T-cell (primary cell): ENCODE data around the gene CLEC12A. TPM values are rescaled to one million over a fixed set of nuclear protein-coding genes. Genes with fewer than 3 reads are reported as not detected.
"Not testable (repeated sequence)": the region's sequence is repeated elsewhere in the genome, so short reads cannot be mapped to it uniquely, and the experiment has no call there.

ENCODE experiments used
- ATAC-seq, 4 experiments: fragments of 200-7000 bp in 3 of 4; fragments of 150-1000 bp in 1 of 4; cut with Tn5 transposase; replicated peaks in 1 of 4; 1 replicate in 3 of 4; 2 replicates in 1 of 4; pipeline ENCODE4 v1.10.0; 2021; ENCODE audit warnings: moderate library complexity in 3 of 4, mild to moderate bottlenecking in 2 of 4, moderate number of reproducible peaks in 1 of 4
- CTCF ChIA-PET, 2 donors: fragments of 300-600 bp; sonication (Branson Sonifier 250); formaldehyde crosslinking; loops; one replicate each; lab custom pipeline; 2022; ENCODE audit warnings: antibody characterized with exemption in 2 of 2; lab: Charles Lee
- POLR2A ChIA-PET, 2 donors: fragments of 300-600 bp; sonication (Branson Sonifier 250); formaldehyde crosslinking; loops; one replicate each; lab custom pipeline; 2022; ENCODE audit warnings: antibody characterized with exemption in 2 of 2; lab: Charles Lee
- DNase-seq, 35 experiments: peaks; one replicate each; pipeline versions ENCODE4 v3.0.0 to v3.0.0-alpha.2; 2013 to 2023
- H3K27ac ChIP-seq: one replicate; pipeline ENCODE4 v1.5.1; 2013; ENCODE audit warnings: low read length
- H3K27me3 ChIP-seq, 2 experiments: replicated peaks in 1 of 2; 1 replicate in 1 of 2; 2 replicates in 1 of 2; pipeline versions ENCODE4 v1.6.1 to v1.7.0; 2013; ENCODE audit warnings: low read length in 1 of 2, mixed read lengths in 1 of 2; ENCODE audit not compliant: control insufficient read depth in 2 of 2, insufficient read depth in 2 of 2; ENCODE audit errors: extremely low read depth in 1 of 2
- H3K36me3 ChIP-seq, 2 donors: 1 replicate in 1 of 2; 2 replicates in 1 of 2; pipeline versions ENCODE4 v1.6.1 to v1.7.0; 2013; ENCODE audit warnings: low read length in 1 of 2; ENCODE audit not compliant: control insufficient read depth in 2 of 2, insufficient read depth in 1 of 2; ENCODE audit errors: extremely low read depth in 1 of 2
- H3K4me1 ChIP-seq, 2 experiments: 1 replicate in 1 of 2; 2 replicates in 1 of 2; pipeline versions ENCODE4 v1.6.1 to v1.7.0; 2013; ENCODE audit warnings: low read length in 2 of 2, mixed read lengths in 1 of 2; ENCODE audit not compliant: insufficient read depth in 2 of 2, control insufficient read depth in 1 of 2; ENCODE audit errors: extremely low read depth in 1 of 2
- H3K4me3 ChIP-seq, 2 donors: 1 replicate in 1 of 2; 2 replicates in 1 of 2; pipeline versions ENCODE4 v1.5.1 to v1.7.0; 2013; ENCODE audit warnings: mild to moderate bottlenecking in 2 of 2, low read length in 1 of 2, moderate library complexity in 1 of 2; ENCODE audit not compliant: control insufficient read depth in 1 of 2; ENCODE audit errors: extremely low read depth in 1 of 2
- H3K9me3 ChIP-seq: 2 replicates; pipeline ENCODE4 v1.7.0; 2013
- H3K27ac Mint-ChIP-seq, 2 donors: one replicate each; pipeline ENCODE4 v1.8.0; 2020 to 2021; ENCODE audit warnings: mild to moderate bottlenecking in 2 of 2, mixed read lengths in 2 of 2
- H3K27me3 Mint-ChIP-seq, 2 donors: one replicate each; pipeline ENCODE4 v1.8.0; 2021 to 2022; ENCODE audit warnings: mixed read lengths in 2 of 2
- H3K36me3 Mint-ChIP-seq: one replicate; pipeline ENCODE4 v1.8.0; 2021; ENCODE audit warnings: mixed read lengths
- H3K4me1 Mint-ChIP-seq, 3 donors: one replicate each; pipeline ENCODE4 v1.8.0; 2020 to 2022; ENCODE audit warnings: mixed read lengths in 3 of 3, mild to moderate bottlenecking in 1 of 3
- H3K4me3 Mint-ChIP-seq, 3 donors: one replicate each; pipeline ENCODE4 v1.8.0; 2020 to 2022; ENCODE audit warnings: mild to moderate bottlenecking in 3 of 3, mixed read lengths in 3 of 3, moderate library complexity in 3 of 3
- H3K9me3 Mint-ChIP-seq, 3 donors: one replicate each; pipeline ENCODE4 v1.8.0; 2020 to 2022; ENCODE audit warnings: mixed read lengths in 3 of 3
- WGBS: methylation state at CpG from one replicate; pipeline ENCODE4 v1.1.5; 2013; ENCODE audit warnings: missing lambda C conversion rate; ENCODE audit not compliant: insufficient coverage; 5-methylcytosine and 5-hydroxymethylcytosine counted together
- total RNA-seq, 35 experiments: library from RNA in 6 of 35; stranded (reverse) in 6 of 35; fragments of 120-200 nt in 1 of 35; gene quantifications; one replicate each; pipeline versions ENCODE4 v1.2.1 to v1.2.4 and lab custom pipeline; 2013 to 2026

Gene CLEC12A
- total RNA-seq, 5 donors from 2014 or later (not counting 1 experiment from before 2014, with no cell fraction given) = 0.26 TPM; not detected in 4

DNA sequence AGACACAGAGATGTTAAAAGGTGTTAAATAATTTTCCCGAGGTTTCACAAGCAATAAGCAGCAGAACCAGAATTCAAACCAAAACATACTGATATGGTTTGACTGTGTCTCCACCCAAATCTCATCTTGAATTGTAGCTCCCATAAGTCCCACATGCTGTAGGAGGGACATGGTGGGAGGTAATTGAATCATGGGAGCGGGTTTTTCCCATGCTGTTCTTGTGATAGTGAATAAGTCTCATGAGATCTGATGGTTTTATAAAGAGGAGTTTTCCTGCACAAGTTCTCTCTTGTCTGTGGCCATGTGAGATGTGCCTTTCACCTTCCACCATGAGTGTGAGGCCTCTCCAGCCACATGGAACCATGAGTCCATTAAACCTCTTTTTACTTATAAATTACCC is 3.5 kb downstream of the CLEC12A start:
- Mint-ChIP-seq H3K9me3 (peaks cover 6 to 12% (median 7%) of the 10 kb centered on the region in 3 donors), H3K27me3 (peaks cover 9 to 17% of the 10 kb centered on the region in 2 donors)
- ATAC-seq, H3K27ac ChIP-seq, CTCF ChIA-PET, H3K4me1 Mint-ChIP-seq, H3K27me3 ChIP-seq, H3K27ac Mint-ChIP-seq, H3K36me3 ChIP-seq, H3K4me1 ChIP-seq, DNase-seq, H3K4me3 Mint-ChIP-seq, POLR2A ChIA-PET, H3K36me3 Mint-ChIP-seq, H3K4me3 ChIP-seq, H3K9me3 ChIP-seq: not testable (repeated sequence)
- 100% methylated on average over 1 of the region's 2 CpGs for WGBS

DNA sequence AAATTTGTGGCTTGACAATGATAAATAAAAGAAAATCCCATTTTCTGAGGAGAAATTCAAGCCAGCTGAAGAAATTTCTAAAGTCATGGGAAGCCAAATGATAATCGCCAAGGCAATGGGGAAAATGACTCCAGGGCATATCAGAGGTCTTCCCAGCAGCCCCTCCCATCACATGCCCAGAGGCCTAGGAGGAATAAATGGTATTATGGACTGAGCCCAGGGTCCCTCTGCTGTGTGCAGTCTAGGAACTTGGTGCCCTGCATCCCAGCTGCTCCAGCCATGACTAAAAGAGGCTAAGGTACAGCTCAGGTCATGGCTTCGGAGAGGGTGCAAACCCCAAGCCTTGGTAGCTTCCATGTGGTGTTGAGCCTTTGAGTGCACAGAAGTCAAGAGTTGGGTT is 4.4 kb downstream of the CLEC12A start:
- Mint-ChIP-seq H3K4me1 (no peaks in the 10 kb centered on the region), H3K9me3 (peaks cover 6 to 12% (median 7%) of the 10 kb centered on the region in 3 donors), H3K36me3 (peaks cover 3% of the 10 kb centered on the region), H3K27ac (no peak overlapping the region), H3K27me3 (peaks cover 14 to 18% of the 10 kb centered on the region in 2 donors), H3K4me3 (no peak overlapping the region)
- H3K4me1 ChIP-seq = no peaks in the 10 kb centered on the region
- H3K4me3 ChIP-seq = no peak overlapping the region
- no peak overlapping the region for H3K27ac ChIP-seq
- WGBS = 100% methylated on average over 1 of the region's 2 CpGs
- ChIA-PET POLR2A (no interaction called here), CTCF (no interaction called here)
- no peak for ATAC-seq
- H3K27me3 ChIP-seq = no peaks in the 10 kb centered on the region
- DNase-seq = no peak
- H3K9me3 ChIP-seq = no peaks in the 10 kb centered on the region
- H3K36me3 ChIP-seq = no peaks in the 10 kb centered on the region

- Mint-ChIP-seq H3K9me3 (peaks cover 6 to 12% (median 7%) of the 10 kb centered on the region in 3 donors), H3K27me3 (peaks cover 14 to 18% of the 10 kb centered on the region in 2 donors)
- WGBS = no CpG with 5 or more reads among the region's 5 CpGs
- H3K27ac Mint-ChIP-seq, H3K27me3 ChIP-seq, POLR2A ChIA-PET, H3K36me3 ChIP-seq, CTCF ChIA-PET, H3K4me1 ChIP-seq, H3K4me1 Mint-ChIP-seq, H3K9me3 ChIP-seq, ATAC-seq, H3K36me3 Mint-ChIP-seq, H3K4me3 ChIP-seq, H3K27ac ChIP-seq, DNase-seq, H3K4me3 Mint-ChIP-seq: not testable (repeated sequence)
Observed at GRCh38 chr12:9976626-9977025, 5.4 kb downstream of the CLEC12A start.

DNA sequence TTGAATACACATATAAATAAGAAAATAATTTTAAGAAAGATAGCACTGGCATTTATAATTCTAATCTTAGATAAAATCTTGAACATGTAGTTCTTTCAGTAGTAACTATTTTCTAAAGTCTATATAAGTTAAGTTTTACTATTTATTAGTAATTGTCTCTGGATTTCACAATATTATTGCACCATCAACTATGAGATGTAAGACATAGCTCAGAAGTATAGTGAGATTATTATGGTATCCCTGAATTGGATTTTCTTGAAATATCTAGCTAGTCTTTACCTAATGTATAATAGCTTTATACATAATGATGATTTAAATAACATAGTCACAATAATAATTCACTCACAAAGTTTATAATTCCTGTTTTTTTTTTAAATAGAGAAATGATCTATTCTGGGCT is 6.7 kb downstream of the CLEC12A start:
- ChIA-PET CTCF (no interaction called here), POLR2A (no interaction called here)
- no peaks in the 10 kb centered on the region for H3K27me3 ChIP-seq
- H3K9me3 ChIP-seq = no peaks in the 10 kb centered on the region
- ATAC-seq (no peak), DNase-seq (no peak)
- Mint-ChIP-seq H3K4me3 (no peak overlapping the region), H3K27me3 (peaks cover 14 to 18% of the 10 kb centered on the region in 2 donors), H3K9me3 (peaks cover 6 to 12% (median 7%) of the 10 kb centered on the region in 3 donors), H3K4me1 (no peaks in the 10 kb centered on the region), H3K27ac (no peak overlapping the region), H3K36me3 (peaks cover 3% of the 10 kb centered on the region)
- no peaks in the 10 kb centered on the region for H3K36me3 ChIP-seq
- no peak overlapping the region for H3K4me3 ChIP-seq
- H3K27ac ChIP-seq = no peak overlapping the region
- H3K4me1 ChIP-seq = no peaks in the 10 kb centered on the region

DNA sequence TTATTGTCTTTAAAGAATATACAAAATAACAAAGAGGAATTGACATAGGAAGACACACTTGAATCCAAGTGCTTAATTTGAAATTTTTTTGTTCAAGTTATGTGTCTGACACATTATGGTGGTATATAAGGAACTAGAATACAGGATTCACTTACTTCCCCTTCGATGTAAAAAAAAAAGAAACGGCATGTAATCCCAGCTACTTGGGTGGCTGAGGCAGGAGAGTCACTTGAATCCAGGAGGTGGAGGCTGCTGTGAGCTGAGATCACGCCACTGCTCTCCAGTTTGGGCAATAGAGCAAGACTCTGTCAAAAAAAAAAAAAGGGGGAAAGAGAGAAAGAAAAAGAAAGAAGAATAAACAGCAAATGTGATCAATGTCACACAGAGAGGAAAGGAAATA is 8.9 kb downstream of the CLEC12A start:
- H3K9me3 ChIP-seq = no peaks in the 10 kb centered on the region
- H3K36me3 ChIP-seq = no peaks in the 10 kb centered on the region
- 93% methylated on average over 3 of the region's 3 CpGs for WGBS
- H3K27me3 Mint-ChIP-seq = peaks cover 9 to 15% of the 10 kb centered on the region in 2 donors
- no peaks in the 10 kb centered on the region for H3K27me3 ChIP-seq
- CTCF ChIA-PET = interaction anchor here in 1 of 2 donors (0.7 kb wide), 1 partner anchor 1020 kb away, joined by 4 read pairs; no protein-coding TSS in a partner anchor
- no peak overlapping the region for H3K4me3 Mint-ChIP-seq
- no peaks in the 10 kb centered on the region for H3K4me1 ChIP-seq
- no peak overlapping the region for H3K4me3 ChIP-seq
- ATAC-seq (no peak), DNase-seq (no peak)
- H3K27ac ChIP-seq = no peak overlapping the region
- H3K4me1 Mint-ChIP-seq = no peaks in the 10 kb centered on the region
- no peaks in the 10 kb centered on the region for H3K36me3 Mint-ChIP-seq
- POLR2A ChIA-PET = interaction anchor here in 1 of 2 donors (0.5 kb wide), 1 partner anchor 26 kb away, joined by 3 read pairs; no protein-coding TSS in a partner anchor
- H3K27ac Mint-ChIP-seq = no peak overlapping the region
- H3K9me3 Mint-ChIP-seq = peaks cover 3 to 10% (median 7%) of the 10 kb centered on the region in 3 donors

GRCh38 chr12:9991876-9992275 is 20.7 kb downstream of the CLEC12A start:
- H3K4me3 Mint-ChIP-seq = no peak overlapping the region
- Histone ChIP-seq H3K9me3 (no peaks in the 10 kb centered on the region), H3K27ac (no peak overlapping the region), H3K4me3 (no peak overlapping the region), H3K27me3 (no peaks in the 10 kb centered on the region), H3K36me3 (no peaks in the 10 kb centered on the region), H3K4me1 (no peaks in the 10 kb centered on the region)
- H3K27me3 Mint-ChIP-seq = peaks cover 12 to 28% of the 10 kb centered on the region in 2 donors
- H3K36me3 Mint-ChIP-seq = no peaks in the 10 kb centered on the region
- CTCF ChIA-PET = interaction anchor here (0.6 to 1.2 kb wide), 2 partner anchors 11 to 17 kb away, joined by 3 read pairs; no protein-coding TSS in a partner anchor
- WGBS = no CpG with 5 or more reads among the region's 3 CpGs
- ATAC-seq = no peak
- DNase-seq = no peak
- POLR2A ChIA-PET = interaction anchor here (0.5 to 0.6 kb wide), 2 partner anchors 54 to 217 kb away, joined by 3 read pairs; no protein-coding TSS in a partner anchor
- H3K9me3 Mint-ChIP-seq = no peaks in the 10 kb centered on the region
- H3K4me1 Mint-ChIP-seq = peaks cover 0 to 4% (median 0%) of the 10 kb centered on the region in 3 donors
- no peak overlapping the region for H3K27ac Mint-ChIP-seq
